ENCODE data around the gene PLEKHJ1. TPM values are rescaled to one million over a fixed set of nuclear protein-coding genes. Genes with fewer than 3 reads are reported as not detected.

The PLEKHJ1 gene
- polyA plus RNA-seq, 1 of the 3 experiments (the other 2 are of a cell fraction) = 151 TPM

GRCh38 chr19:2227415-2228156, 8.5 kb downstream of the PLEKHJ1 start:
- TF ChIP-seq SMC3 (IDR thresholded peaks at IDR 0.05; ENCODE audit: low read depth, low read length) (no peak), RCOR1 (IDR thresholded peaks at IDR 0.05; ENCODE audit: low read length) (no peak), SIN3A (IDR thresholded peaks at IDR 0.05; ENCODE audit: borderline replicate concordance, low read depth, low read length) (no peak), TEAD4 (IDR thresholded peaks at IDR 0.05; ENCODE audit: borderline replicate concordance, insufficient read depth) (no peak), GABPA (IDR thresholded peaks at IDR 0.05; ENCODE audit: low read depth) (no peak), FOXJ3 (CRISPR knock-in tag; IDR thresholded peaks at IDR 0.05) (no peak), MAX (IDR thresholded peaks at IDR 0.05; ENCODE audit: low read depth) (no peak), NRF1 (IDR thresholded peaks at IDR 0.05; ENCODE audit: low read depth, low read length) (no peak), REST (IDR thresholded peaks at IDR 0.05; ENCODE audit: low read depth, low read length) (no peak), FOSL2 (IDR thresholded peaks at IDR 0.05; ENCODE audit: borderline replicate concordance, low read depth) (no peak), TAF1 (IDR thresholded peaks at IDR 0.05; ENCODE audit: borderline replicate concordance, low read depth, low read length) (no peak), NFIC (IDR thresholded peaks at IDR 0.05; ENCODE audit: borderline replicate concordance) (no peak), USF2 (IDR thresholded peaks at IDR 0.05; ENCODE audit: borderline replicate concordance, low read depth, low read length) (no peak), RFX5 (IDR thresholded peaks at IDR 0.05; ENCODE audit: low read length) (no peak), USF1 (IDR thresholded peaks at IDR 0.05; ENCODE audit: borderline replicate concordance, low read depth) (no peak), ELF1 (IDR thresholded peaks at IDR 0.05) (no peak), CTCF (IDR thresholded peaks at IDR 0.05) (no peak), FOXM1 (IDR thresholded peaks at IDR 0.05; ENCODE audit: low read depth) (no peak), IRF3 (IDR thresholded peaks at IDR 0.05; ENCODE audit: low read depth, low read length) (no peak)
- Histone ChIP-seq H3K9me3 (no peaks in the 10 kb centered on the region), H2AFZ (ENCODE audit: low read depth) (no peak overlapping the region), H3K4me3 (ENCODE audit: low read depth in 2 of 2, low read length in 1 of 2) (no peak overlapping the region), H3K9me2 (no peaks in the 10 kb centered on the region), H3K36me3 (replicated peaks in 1 of 2; ENCODE audit: control insufficient read depth in 1 of 2, insufficient read depth in 2 of 2, low read length in 1 of 2) (peaks cover 8 to 58% of the 10 kb centered on the region in 2 experiments), H4K20me1 (ENCODE audit: insufficient read depth) (0 out of 2 replicates have a peak, but pooled peaks cover 4% of the 10 kb centered on the region), H3K27me3 (ENCODE audit: insufficient read depth) (no peaks in the 10 kb centered on the region), H3F3A (replicated peaks; ENCODE audit: insufficient read depth) (peaks cover 21% of the 10 kb centered on the region), H3K4me2 (no peak overlapping the region), H3K9ac (no peak overlapping the region), H3K4me1 (ENCODE audit: control insufficient read depth in 1 of 2, insufficient read depth in 2 of 2, low read depth in 1 of 2, low read length in 1 of 2) (peaks cover 0 to 14% of the 10 kb centered on the region in 2 experiments; a peak in 1 of 4 replicates), H3K79me2 (ENCODE audit: insufficient read depth) (peaks cover 9% of the 10 kb centered on the region; the same call in 1 of the 2 replicates), H3K27ac (ENCODE audit: low read depth in 2 of 2, low read length in 1 of 2) (no peak overlapping the region)
- ChIA-PET POLR2A (no interaction called here), CTCF (interaction anchor here (1.2 to 2.3 kb wide), 4 partner anchors 10 to 88 kb away, joined by 3 to 6 read pairs (median 5); no protein-coding TSS in a partner anchor)
- 95% methylated on average over 52 of the region's 67 CpGs for WGBS (ENCODE audit: low lambda C conversion rate)
- DNase-seq = no peak
